Immature natural killer cell (primary cell): ENCODE measurements around the gene KCTD12. TPM values are rescaled to one million over a fixed set of nuclear protein-coding genes. Genes with fewer than 3 reads are reported as not detected.

ENCODE experiments used
- DNase-seq, 3 donors: peaks; one replicate each; pipeline ENCODE4 v3.0.0; 2022; ENCODE audit warnings: mixed read lengths in 1 of 3
- H3K27ac Mint-ChIP-seq, 6 donors: one replicate each; pipeline ENCODE4 v1.8.0; 2020; ENCODE audit warnings: mixed read lengths in 6 of 6, mild to moderate bottlenecking in 5 of 6, inconsistent platforms in 4 of 6, moderate library complexity in 3 of 6
- H3K27me3 Mint-ChIP-seq, 3 donors: one replicate each; pipeline ENCODE4 v1.8.0; 2020 to 2021; ENCODE audit warnings: low read depth in 3 of 3, mild to moderate bottlenecking in 3 of 3, mixed read lengths in 3 of 3, moderate library complexity in 3 of 3, inconsistent platforms in 1 of 3
- H3K36me3 Mint-ChIP-seq, 3 donors: one replicate each; pipeline ENCODE4 v1.8.0; 2020; ENCODE audit warnings: mixed read lengths in 3 of 3, inconsistent platforms in 2 of 3, mild to moderate bottlenecking in 2 of 3
- H3K4me1 Mint-ChIP-seq, 2 donors: one replicate each; pipeline ENCODE4 v1.8.0; 2020; ENCODE audit warnings: inconsistent platforms in 2 of 2, mild to moderate bottlenecking in 2 of 2, mixed read lengths in 2 of 2, moderate library complexity in 1 of 2
- H3K4me3 Mint-ChIP-seq, 5 donors: one replicate each; pipeline ENCODE4 v1.8.0; 2020; ENCODE audit warnings: mild to moderate bottlenecking in 5 of 5, mixed read lengths in 5 of 5, inconsistent platforms in 3 of 5, moderate library complexity in 3 of 5
- H3K9me3 Mint-ChIP-seq, 6 donors: one replicate each; pipeline ENCODE4 v1.8.0; 2020; ENCODE audit warnings: mild to moderate bottlenecking in 6 of 6, mixed read lengths in 6 of 6, inconsistent platforms in 4 of 6, moderate library complexity in 3 of 6
- polyA plus RNA-seq, 3 donors: library from polyadenylated mRNA; unstranded; fragments of 300-500 nt; fragmentation: Illumina TruSeq; gene quantifications; one replicate each; pipeline ENCODE4 v1.2.3, GENCODE V29; 2021

The KCTD12 gene
- polyA plus RNA-seq, 3 donors from 2014 or later: 0.31 to 1.1 (median 0.47) TPM

DNA sequence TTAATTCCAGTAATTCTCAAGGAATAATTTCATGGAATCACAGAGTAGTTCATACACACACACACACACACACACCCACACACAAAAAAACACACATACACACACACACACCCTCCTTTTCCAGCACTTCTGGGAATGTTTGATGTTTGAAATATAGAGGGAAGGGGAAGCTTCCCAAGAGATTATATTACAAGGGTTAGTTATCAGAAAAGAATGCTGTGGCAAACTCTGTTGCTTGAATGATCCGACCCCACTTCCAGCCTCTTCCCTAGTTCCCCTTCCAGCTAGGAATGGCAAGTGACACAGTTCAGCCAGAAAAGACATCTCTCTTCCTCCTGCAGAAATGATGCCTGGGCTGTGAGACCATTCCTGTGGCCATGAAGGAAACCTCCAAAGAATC is 49.9 kb downstream of the KCTD12 start:
- H3K4me3 Mint-ChIP-seq: no peak overlapping the region
- H3K9me3 Mint-ChIP-seq: peaks cover 0 to 2% (median 0%) of the 10 kb centered on the region in 6 donors
- no peaks in the 10 kb centered on the region for H3K4me1 Mint-ChIP-seq
- no peak for DNase-seq
- peaks cover 2 to 10% (median 7%) of the 10 kb centered on the region in 3 donors for H3K27me3 Mint-ChIP-seq
- H3K36me3 Mint-ChIP-seq: no peaks in the 10 kb centered on the region
- no peak overlapping the region for H3K27ac Mint-ChIP-seq

DNA sequence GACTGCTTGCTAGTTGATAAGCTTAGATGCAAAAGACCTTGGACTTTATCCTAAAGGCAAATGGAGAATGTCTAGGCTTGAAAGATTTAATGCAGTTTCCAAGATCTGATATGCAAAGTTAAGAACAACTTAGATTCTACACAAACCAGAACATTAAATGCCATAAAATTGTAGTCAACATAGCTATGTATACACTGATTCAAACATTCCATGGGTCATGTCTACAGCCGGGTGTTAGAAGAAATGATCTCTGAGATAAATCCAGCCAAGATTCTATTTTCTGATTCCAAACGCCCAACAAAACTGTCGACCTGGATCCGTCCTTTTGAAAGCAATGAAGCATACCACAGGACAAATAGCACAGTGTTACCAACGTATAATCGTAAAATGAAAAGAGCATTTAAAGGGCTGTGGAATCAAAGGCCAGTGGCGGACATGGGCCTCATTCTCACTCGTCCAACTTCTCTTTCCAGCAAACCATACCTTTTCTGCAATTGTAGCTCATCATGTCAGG is 52.7 kb downstream of the KCTD12 start:
- no peaks in the 10 kb centered on the region for H3K4me1 Mint-ChIP-seq
- no peaks in the 10 kb centered on the region for H3K36me3 Mint-ChIP-seq
- DNase-seq: no peak
- no peak overlapping the region for H3K4me3 Mint-ChIP-seq
- H3K27ac Mint-ChIP-seq: no peak overlapping the region
- peaks cover 0 to 2% (median 0%) of the 10 kb centered on the region in 6 donors for H3K9me3 Mint-ChIP-seq
- H3K27me3 Mint-ChIP-seq: peaks cover 2 to 13% (median 10%) of the 10 kb centered on the region in 3 donors

DNA sequence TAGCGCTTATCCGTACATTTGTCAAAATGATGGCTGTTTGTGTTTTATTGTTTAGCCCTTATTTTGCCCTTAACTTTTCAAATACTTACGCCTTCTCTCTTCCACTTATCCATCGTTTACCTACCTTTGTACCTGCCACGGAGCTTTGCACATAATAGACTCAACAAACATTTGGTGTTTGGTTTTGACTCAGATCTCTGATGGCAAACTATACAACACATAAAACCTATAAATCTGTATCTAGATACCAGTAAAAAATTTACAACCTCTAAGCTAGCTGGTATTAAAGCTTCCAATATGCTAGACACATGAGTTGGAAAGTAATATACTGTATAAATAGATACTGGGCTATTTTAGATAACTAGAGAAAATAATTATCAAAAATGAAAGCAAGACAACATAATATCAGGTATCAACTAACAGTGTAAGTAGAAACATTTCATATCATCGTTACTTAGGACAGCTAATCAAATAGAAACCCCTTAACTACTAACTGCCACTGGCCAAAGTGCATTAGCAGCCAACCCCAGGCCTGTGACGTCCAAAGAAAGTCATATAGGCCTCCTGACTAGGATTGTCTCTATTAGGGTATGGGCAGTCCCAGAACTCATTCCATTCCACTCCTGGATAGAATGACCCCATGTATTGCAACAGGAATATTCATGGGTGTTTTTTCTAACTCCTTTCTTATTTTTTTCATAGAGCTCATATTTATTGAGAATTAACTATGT is 53.8 kb downstream of the KCTD12 start:
- Mint-ChIP-seq H3K36me3 (no peaks in the 10 kb centered on the region), H3K27ac (no peak overlapping the region), H3K9me3 (peaks cover 0 to 2% (median 0%) of the 10 kb centered on the region in 6 donors), H3K27me3 (peaks cover 2 to 13% (median 10%) of the 10 kb centered on the region in 3 donors), H3K4me3 (no peak overlapping the region), H3K4me1 (no peaks in the 10 kb centered on the region)
- no peak for DNase-seq

DNA sequence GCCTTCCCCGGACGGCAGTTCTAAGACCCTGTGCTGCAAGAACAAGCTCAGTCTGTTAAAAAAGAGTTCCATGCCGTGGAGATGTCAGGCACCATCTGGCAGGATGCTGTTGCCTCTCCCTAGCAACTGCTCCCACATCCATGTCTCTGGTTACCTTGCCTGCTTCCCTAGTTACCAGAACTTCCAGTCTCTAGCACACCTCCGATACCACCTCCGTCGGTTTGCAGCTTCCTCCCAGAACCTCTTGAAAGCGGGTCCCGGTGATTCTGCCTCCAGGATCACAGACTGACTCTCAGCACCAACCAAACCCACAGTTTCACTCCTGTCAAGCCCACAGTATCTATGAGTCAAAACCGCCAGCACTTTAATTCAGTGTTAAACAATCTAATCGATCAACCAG is 55.4 kb downstream of the KCTD12 start:
- no peak for DNase-seq
- Mint-ChIP-seq H3K4me3 (no peak overlapping the region), H3K9me3 (no peaks in the 10 kb centered on the region), H3K36me3 (no peaks in the 10 kb centered on the region), H3K27me3 (peaks cover 0 to 9% (median 0%) of the 10 kb centered on the region in 3 donors), H3K27ac (no peak overlapping the region), H3K4me1 (no peaks in the 10 kb centered on the region)

Other genes starting within 250 kb of the KCTD12 start
- gene ACOD1, start 62.1 kb upstream of the KCTD12 start, polyA plus RNA-seq: not detected
- gene CLN5, start 105.7 kb upstream of the KCTD12 start, polyA plus RNA-seq: 1 to 10 TPM; 3.2 to 7.4 (median 7.0) TPM
- gene FBXL3, start 140.8 kb upstream of the KCTD12 start, polyA plus RNA-seq: 10 to 100 TPM; 22.2 to 39.4 (median 28.3) TPM